Breast epithelium (tissue), 4 donors: ENCODE results near the gene CEP112. TPM values are rescaled to one million over a fixed set of nuclear protein-coding genes. Genes with fewer than 3 reads are reported as not detected.

Experiments
- DNase-seq, 2 donors: peaks; one replicate each; pipeline ENCODE4 v3.0.0-alpha.2; 2019; ENCODE audit warnings: low spot score in 2 of 2
- H3K27ac ChIP-seq, 2 donors: fragments of 200-600 bp; sonication (generic) in 1 of 2; one replicate each; pipeline ENCODE4 v1.5.1; 2016 to 2019; ENCODE audit warnings: mild to moderate bottlenecking in 1 of 2
- H3K27me3 ChIP-seq, 2 donors: fragments of 200-600 bp; sonication (generic) in 1 of 2; one replicate each; pipeline versions ENCODE4 v1.5.1 to v1.6.0; 2017 to 2019; ENCODE audit warnings: control low read depth in 1 of 2, mild to moderate bottlenecking in 1 of 2
- H3K36me3 ChIP-seq: fragments of 200-600 bp; one replicate; pipeline ENCODE4 v1.5.1; 2019
- H3K4me1 ChIP-seq, 2 donors: fragments of 200-600 bp; sonication (generic); one replicate each; pipeline ENCODE4 v1.5.1; 2016 to 2019; ENCODE audit warnings: control low read depth in 1 of 2
- H3K4me3 ChIP-seq, 3 donors: fragments of 200-600 bp; sonication (generic); 1 replicate in 2 of 3; 2 replicates in 1 of 3; pipeline ENCODE4 v1.5.1; 2016 to 2019; ENCODE audit warnings: mild to moderate bottlenecking in 3 of 3, moderate library complexity in 2 of 3
- H3K9me3 ChIP-seq, 2 donors: fragments of 200-600 bp; sonication (generic) in 1 of 2; one replicate each; pipeline ENCODE4 v1.5.1; 2016 to 2019; ENCODE audit warnings: control low read depth in 1 of 2
- CTCF ChIP-seq, 3 donors: fragments of 450-650 bp; IDR thresholded peaks; one replicate each; pipeline ENCODE4 v1.5.1; 2016 to 2017; ENCODE audit warnings: antibody characterized with exemption in 3 of 3, mild to moderate bottlenecking in 3 of 3, moderate library complexity in 3 of 3
- POLR2A ChIP-seq: fragments of 450-650 bp; IDR thresholded peaks from one replicate; pipeline ENCODE4 v1.6.1; 2016; ENCODE audit warnings: antibody characterized with exemption, mild to moderate bottlenecking, moderate library complexity
- POLR2AphosphoS5 ChIP-seq, 3 donors: sonication (generic); formaldehyde crosslinking; IDR thresholded peaks; one replicate each; pipeline ENCODE4 v1.6.1; 2017; ENCODE audit warnings: antibody characterized with exemption in 3 of 3
- intact Hi-C: fragments of 100-400 bp; cut with DNase I; formaldehyde crosslinking; loops from one replicate; pipeline ENCODE4 v1.15.1; 2023; ENCODE audit warnings: low total_unique reads
- total RNA-seq, 3 donors: library from RNA; depleted of rRNA; stranded (reverse); fragments of >200 nt; gene quantifications; one replicate each; pipeline ENCODE4 v1.1.0, GENCODE V29; 2016

The CEP112 gene
- total RNA-seq, 3 donors from 2014 or later = 12.9 to 27.2 (median 18.0) TPM

GRCh38 chr17:65820811-65821210 is 371.1 kb downstream of the CEP112 start:
- TF ChIP-seq POLR2AphosphoS5 (IDR thresholded peaks at IDR 0.05) (no peak), CTCF (IDR thresholded peaks at IDR 0.05) (no peak), POLR2A (no peak)
- H3K36me3 ChIP-seq = no peaks in the 10 kb centered on the region
- H3K4me3 ChIP-seq = no peak overlapping the region
- no peaks in the 10 kb centered on the region for H3K27me3 ChIP-seq
- no peak overlapping the region for H3K27ac ChIP-seq
- no peaks in the 10 kb centered on the region for H3K9me3 ChIP-seq
- H3K4me1 ChIP-seq = no peaks in the 10 kb centered on the region
- DNase-seq = no peak
- intact Hi-C loops = no loop called here

GRCh38 chr17:65820306-65820705 is 371.6 kb downstream of the CEP112 start:
- DNase-seq = no peak
- no peaks in the 10 kb centered on the region for H3K36me3 ChIP-seq
- TF ChIP-seq POLR2A (no peak), POLR2AphosphoS5 (IDR thresholded peaks at IDR 0.05) (no peak), CTCF (IDR thresholded peaks at IDR 0.05) (no peak)
- no peak overlapping the region for H3K27ac ChIP-seq
- H3K27me3 ChIP-seq = no peaks in the 10 kb centered on the region
- H3K4me3 ChIP-seq = no peak overlapping the region
- intact Hi-C loops = no loop called here
- no peaks in the 10 kb centered on the region for H3K9me3 ChIP-seq
- H3K4me1 ChIP-seq = no peaks in the 10 kb centered on the region

- Histone ChIP-seq H3K9me3 (no peaks in the 10 kb centered on the region), H3K27me3 (no peaks in the 10 kb centered on the region), H3K4me3 (no peak overlapping the region), H3K27ac (no peak overlapping the region), H3K4me1 (no peaks in the 10 kb centered on the region), H3K36me3 (no peaks in the 10 kb centered on the region)
- no peak for DNase-seq
- TF ChIP-seq POLR2A = no peak
- no peak for TF ChIP-seq CTCF (IDR thresholded peaks at IDR 0.05)
- TF ChIP-seq POLR2AphosphoS5 (IDR thresholded peaks at IDR 0.05) = no peak
- intact Hi-C loops = no loop called here
Measured at GRCh38 chr17:65819810-65820209, 372.1 kb downstream of the CEP112 start.

GRCh38 chr17:65817951-65818350 is 374.0 kb downstream of the CEP112 start:
- intact Hi-C loops = no loop called here

GRCh38 chr17:65814418-65814817 is 377.5 kb downstream of the CEP112 start:
- Histone ChIP-seq H3K4me3 (no peak overlapping the region), H3K27me3 (no peaks in the 10 kb centered on the region), H3K9me3 (no peaks in the 10 kb centered on the region), H3K36me3 (no peaks in the 10 kb centered on the region), H3K27ac (no peak overlapping the region), H3K4me1 (no peaks in the 10 kb centered on the region)
- intact Hi-C loops = no loop called here
- no peak for TF ChIP-seq CTCF (IDR thresholded peaks at IDR 0.05)
- no peak for TF ChIP-seq POLR2A
- TF ChIP-seq POLR2AphosphoS5 (IDR thresholded peaks at IDR 0.05) = no peak
- DNase-seq = no peak

More at GRCh38 chr17:65817951-65818350, 374.0 kb downstream of the CEP112 start:
- H3K4me3 ChIP-seq = no peak overlapping the region
- H3K27me3 ChIP-seq = no peaks in the 10 kb centered on the region
- TF ChIP-seq POLR2AphosphoS5 (IDR thresholded peaks at IDR 0.05) (no peak), CTCF (IDR thresholded peaks at IDR 0.05) (no peak), POLR2A (no peak)
- H3K9me3 ChIP-seq = no peaks in the 10 kb centered on the region
- H3K4me1 ChIP-seq = no peaks in the 10 kb centered on the region
- DNase-seq = no peak
- no peak overlapping the region for H3K27ac ChIP-seq
- no peaks in the 10 kb centered on the region for H3K36me3 ChIP-seq
